Muscle layer of duodenum (tissue), 2 donors: ENCODE data around the gene ARMH1.

ENCODE experiments used
- H3K27ac ChIP-seq: one replicate; pipeline ENCODE4 v1.7.0; 2013; ENCODE audit warnings: mild to moderate bottlenecking, low read length
- H3K27me3 ChIP-seq: one replicate; pipeline ENCODE4 v1.7.0; 2013; ENCODE audit warnings: low read depth, mild to moderate bottlenecking, control low read depth, low read length
- H3K36me3 ChIP-seq, 2 donors: one replicate each; pipeline ENCODE4 v1.7.0; 2013; ENCODE audit warnings: low read length in 2 of 2, control low read depth in 1 of 2, mild to moderate bottlenecking in 1 of 2; ENCODE audit not compliant: insufficient read depth in 2 of 2, control insufficient read depth in 1 of 2
- H3K4me1 ChIP-seq, 2 donors: one replicate each; pipeline ENCODE4 v1.7.0; 2013; ENCODE audit warnings: low read length in 2 of 2, mild to moderate bottlenecking in 2 of 2, control low read depth in 1 of 2, moderate library complexity in 1 of 2; ENCODE audit not compliant: insufficient read depth in 2 of 2, control insufficient read depth in 1 of 2
- H3K4me3 ChIP-seq, 2 donors: one replicate each; pipeline ENCODE4 v1.7.0; 2013; ENCODE audit warnings: low read length in 2 of 2, low read depth in 1 of 2, mild to moderate bottlenecking in 1 of 2
- H3K9me3 ChIP-seq, 2 donors: one replicate each; pipeline ENCODE4 v1.7.0; 2013; ENCODE audit warnings: low read length in 2 of 2, control low read depth in 1 of 2, mild to moderate bottlenecking in 1 of 2; ENCODE audit not compliant: control insufficient read depth in 1 of 2
- donor health status: healthy.

Gene ARMH1

DNA sequence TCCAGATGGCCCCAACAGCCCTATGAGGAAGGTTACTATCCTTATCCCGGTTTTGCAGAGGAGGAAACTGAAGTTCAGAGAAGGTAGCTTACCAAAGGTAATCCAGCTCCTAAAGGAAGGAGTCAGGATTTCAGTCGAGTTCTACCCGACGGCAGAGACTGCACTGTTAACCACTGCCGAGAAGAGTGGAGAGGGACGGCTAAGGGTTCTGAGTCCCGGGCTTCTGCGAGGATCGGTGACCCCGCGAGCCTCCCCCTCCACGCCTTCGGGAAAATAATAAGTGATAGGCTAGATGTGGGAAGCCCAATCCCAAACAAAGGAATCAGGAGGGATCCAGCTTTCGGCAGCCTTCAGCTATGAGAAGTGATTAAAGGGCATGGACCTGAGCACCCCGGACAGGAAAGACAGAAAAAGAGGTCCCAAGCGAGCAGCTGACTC is 820 bp upstream of the ARMH1 start:
- Histone ChIP-seq H3K27ac (peak overlapping the region; percentile 93), H3K4me1 (peaks cover 16 to 30% of the 10 kb centered on the region in 2 donors), H3K36me3 (no peaks in the 10 kb centered on the region), H3K9me3 (no peaks in the 10 kb centered on the region), H3K4me3 (peak overlapping the region; percentile 72 to 90), H3K27me3 (no peaks in the 10 kb centered on the region)

DNA sequence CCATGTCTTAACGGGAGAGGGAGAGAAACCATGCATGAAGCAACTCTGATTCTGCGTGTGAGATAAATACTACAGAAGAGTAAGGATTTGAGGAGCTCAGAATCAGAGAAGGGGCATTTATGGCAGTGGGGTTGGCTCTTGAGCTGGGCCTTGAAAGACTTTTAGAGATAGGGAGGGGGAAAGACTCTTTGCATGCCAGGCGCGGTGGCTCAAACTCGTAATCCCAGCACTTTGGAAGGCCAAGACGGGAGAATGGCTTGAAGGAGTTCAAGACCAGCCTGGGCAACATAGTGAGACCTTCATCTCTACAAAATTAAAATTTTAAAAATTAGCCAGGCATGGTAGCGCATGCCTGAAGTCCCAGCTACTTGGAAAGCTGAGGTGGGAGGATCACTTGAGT is 672 bp downstream of the ARMH1 start:
- peak overlapping the region; percentile 93 for H3K27ac ChIP-seq
- peak overlapping the region; percentile 72 to 90 for H3K4me3 ChIP-seq
- H3K4me1 ChIP-seq = peaks cover 16 to 30% of the 10 kb centered on the region in 2 donors
- H3K9me3 ChIP-seq = no peaks in the 10 kb centered on the region
- H3K36me3 ChIP-seq = no peaks in the 10 kb centered on the region
- H3K27me3 ChIP-seq = no peaks in the 10 kb centered on the region

- H3K4me1 ChIP-seq = peaks cover 16 to 30% of the 10 kb centered on the region in 2 donors
- no peaks in the 10 kb centered on the region for H3K27me3 ChIP-seq
These were observed 2.1 kb downstream of the ARMH1 start for GRCh38 chr1:44676484-44677200.

DNA sequence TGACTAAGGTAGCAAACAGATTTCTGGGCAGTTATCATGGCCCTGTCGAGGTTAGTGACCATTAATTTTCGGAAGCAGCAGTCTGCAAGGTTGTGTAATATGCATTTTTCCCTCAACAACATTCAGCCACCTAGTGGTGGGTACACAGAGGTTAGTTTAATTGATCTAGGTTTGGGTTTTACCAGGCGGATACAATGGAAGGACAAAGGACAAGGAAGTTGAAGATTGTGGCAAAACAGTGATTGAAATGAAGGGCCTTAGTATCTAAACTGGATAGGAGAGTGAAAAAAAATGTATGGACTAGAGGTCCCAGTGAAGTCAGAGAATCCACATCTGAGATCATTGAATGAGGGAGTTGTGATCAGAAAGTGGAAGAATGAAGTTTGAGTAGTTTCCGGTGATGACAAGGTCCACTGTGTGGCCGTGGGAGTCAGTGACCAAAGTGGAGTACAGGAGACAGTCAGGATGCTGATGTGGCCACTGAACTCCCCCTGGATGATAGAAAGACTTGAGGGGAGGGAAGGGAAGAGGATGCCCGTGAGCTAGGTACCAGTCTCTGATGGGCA is 2.8 kb downstream of the ARMH1 start:
- no peaks in the 10 kb centered on the region for H3K27me3 ChIP-seq
- H3K27ac ChIP-seq = peak overlapping the region; percentile 87
- no peak overlapping the region for H3K4me3 ChIP-seq
- H3K4me1 ChIP-seq = peaks cover 16 to 30% of the 10 kb centered on the region in 2 donors
- no peaks in the 10 kb centered on the region for H3K9me3 ChIP-seq
- no peaks in the 10 kb centered on the region for H3K36me3 ChIP-seq

More at GRCh38 chr1:44676484-44677200, 2.1 kb downstream of the ARMH1 start:
- H3K4me3 ChIP-seq = no peak overlapping the region
- H3K36me3 ChIP-seq = no peaks in the 10 kb centered on the region
- H3K9me3 ChIP-seq = no peaks in the 10 kb centered on the region
- peak overlapping the region; percentile 87 for H3K27ac ChIP-seq

DNA sequence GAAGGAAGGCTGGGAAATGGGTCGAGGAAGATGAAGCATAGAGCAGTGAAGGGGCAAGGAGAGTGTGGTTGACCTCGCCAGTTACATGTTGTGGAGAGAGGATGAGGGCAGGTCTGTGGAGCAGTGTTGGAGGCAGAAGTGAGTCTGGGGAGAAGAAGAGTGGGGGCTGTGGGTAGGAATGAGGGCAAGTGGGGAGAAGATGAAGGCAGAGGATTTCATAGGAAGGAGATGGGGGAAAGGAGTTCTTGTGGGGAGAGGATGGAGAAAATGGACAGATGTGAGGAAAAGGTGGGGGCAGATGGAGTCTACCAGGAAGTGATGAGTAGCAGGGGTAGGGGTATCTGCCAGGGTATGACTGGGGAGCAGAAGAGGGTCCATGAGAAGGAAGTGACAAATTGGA is 3.6 kb downstream of the ARMH1 start:
- Histone ChIP-seq H3K36me3 (no peaks in the 10 kb centered on the region), H3K4me1 (peaks cover 16 to 23% of the 10 kb centered on the region in 2 donors), H3K9me3 (no peaks in the 10 kb centered on the region), H3K27ac (no peak overlapping the region), H3K27me3 (no peaks in the 10 kb centered on the region), H3K4me3 (no peak overlapping the region)

DNA sequence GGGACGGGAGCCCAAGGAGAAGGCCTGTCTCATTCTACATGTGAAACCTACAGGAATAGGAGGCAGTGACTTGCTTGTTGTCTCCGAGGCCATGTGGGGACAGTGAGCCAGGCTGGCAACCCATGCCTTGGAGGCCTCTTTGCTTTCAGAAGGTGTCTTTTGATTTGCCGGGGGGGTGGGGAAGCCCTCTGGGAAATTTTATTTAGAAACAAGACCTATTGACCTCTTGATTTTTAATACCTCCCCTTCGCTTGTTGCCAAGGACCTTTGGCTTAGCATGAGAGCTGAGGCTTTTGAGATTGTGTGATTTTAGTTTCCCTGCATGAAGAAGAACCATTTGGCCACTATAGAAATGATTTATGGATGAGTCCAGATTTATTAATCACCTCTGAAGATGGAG is 4.1 kb downstream of the ARMH1 start:
- peaks cover 12 to 18% of the 10 kb centered on the region in 2 donors for H3K4me1 ChIP-seq
- no peak overlapping the region for H3K4me3 ChIP-seq
- no peaks in the 10 kb centered on the region for H3K9me3 ChIP-seq
- no peak overlapping the region for H3K27ac ChIP-seq
- no peaks in the 10 kb centered on the region for H3K36me3 ChIP-seq
- H3K27me3 ChIP-seq = no peaks in the 10 kb centered on the region

- Histone ChIP-seq H3K4me1 (peaks cover 11 to 18% of the 10 kb centered on the region in 2 donors), H3K9me3 (no peaks in the 10 kb centered on the region), H3K27me3 (no peaks in the 10 kb centered on the region), H3K4me3 (no peak overlapping the region), H3K36me3 (no peaks in the 10 kb centered on the region), H3K27ac (no peak overlapping the region)
These were observed 5.0 kb downstream of the ARMH1 start for GRCh38 chr1:44679468-44679867.

DNA sequence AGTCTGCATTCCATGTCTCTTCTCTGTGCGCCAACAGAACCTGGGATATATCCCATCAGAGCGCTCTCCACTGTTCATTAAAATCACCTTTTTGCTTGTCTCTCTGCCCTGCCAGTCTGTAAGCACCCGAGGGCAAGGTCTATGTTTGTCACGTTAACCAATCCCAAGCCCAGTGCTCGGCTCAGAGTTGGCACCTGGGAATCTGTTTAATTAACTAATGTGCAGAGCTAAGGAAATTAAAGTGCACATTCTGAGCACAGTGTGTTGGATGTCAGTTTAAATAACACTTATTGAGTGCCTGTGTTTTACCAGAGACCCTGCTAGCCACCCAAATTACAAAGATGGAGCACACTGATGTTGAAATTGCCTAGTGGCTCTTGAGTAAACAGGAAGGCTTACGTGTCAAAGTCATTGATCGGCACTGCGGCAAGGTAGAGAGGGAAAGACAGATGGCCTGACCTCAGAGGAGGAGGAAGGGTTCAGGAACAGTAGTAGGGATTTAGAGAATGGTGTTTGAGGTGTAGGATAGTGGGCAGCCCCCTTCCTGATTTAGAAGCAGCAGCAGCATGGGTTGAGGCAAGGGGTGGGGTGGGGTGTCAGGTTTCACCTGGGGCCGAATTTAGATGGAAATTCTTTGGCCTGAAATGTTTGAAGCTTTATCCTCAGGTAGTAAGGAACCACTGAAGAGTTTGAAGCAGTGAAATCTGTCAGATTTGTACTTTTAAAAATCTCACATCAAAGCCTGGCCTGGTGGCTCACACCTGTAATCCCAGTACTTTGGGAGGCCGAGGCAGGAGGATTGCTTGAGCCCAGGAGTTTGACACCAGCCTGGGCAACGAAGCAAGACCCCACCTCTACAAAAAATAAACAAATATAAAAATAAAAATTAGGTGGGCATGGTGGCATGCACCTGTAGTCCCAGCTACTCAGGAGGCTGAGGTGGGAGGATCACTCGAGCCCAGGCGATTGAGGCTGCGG is 7.7 kb downstream of the ARMH1 start:
- Histone ChIP-seq H3K36me3 (no peaks in the 10 kb centered on the region), H3K9me3 (no peaks in the 10 kb centered on the region), H3K4me1 (no peaks in the 10 kb centered on the region), H3K27me3 (no peaks in the 10 kb centered on the region), H3K27ac (no peak overlapping the region), H3K4me3 (no peak overlapping the region)

DNA sequence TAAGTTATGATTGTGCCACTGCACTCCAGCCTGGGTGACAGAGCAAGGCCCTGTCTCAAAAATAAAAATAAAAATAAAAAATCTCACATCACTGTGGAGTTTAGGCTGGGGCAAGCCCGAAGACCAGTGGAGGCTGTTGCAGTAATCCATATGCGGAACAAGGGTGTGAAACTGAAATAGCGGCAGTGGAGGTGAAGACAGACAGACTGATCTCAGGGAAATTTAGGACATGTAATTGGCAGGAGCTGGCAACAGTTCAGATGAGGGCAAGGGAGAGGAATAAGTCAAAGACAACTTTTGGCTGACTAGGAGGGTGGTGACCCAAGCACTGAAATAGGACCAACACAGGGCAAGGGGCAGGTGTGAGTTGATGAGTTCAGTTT is 8.4 kb downstream of the ARMH1 start:
- Histone ChIP-seq H3K27ac (no peak overlapping the region), H3K27me3 (no peaks in the 10 kb centered on the region), H3K4me3 (no peak overlapping the region), H3K9me3 (no peaks in the 10 kb centered on the region), H3K36me3 (no peaks in the 10 kb centered on the region), H3K4me1 (no peaks in the 10 kb centered on the region)

DNA sequence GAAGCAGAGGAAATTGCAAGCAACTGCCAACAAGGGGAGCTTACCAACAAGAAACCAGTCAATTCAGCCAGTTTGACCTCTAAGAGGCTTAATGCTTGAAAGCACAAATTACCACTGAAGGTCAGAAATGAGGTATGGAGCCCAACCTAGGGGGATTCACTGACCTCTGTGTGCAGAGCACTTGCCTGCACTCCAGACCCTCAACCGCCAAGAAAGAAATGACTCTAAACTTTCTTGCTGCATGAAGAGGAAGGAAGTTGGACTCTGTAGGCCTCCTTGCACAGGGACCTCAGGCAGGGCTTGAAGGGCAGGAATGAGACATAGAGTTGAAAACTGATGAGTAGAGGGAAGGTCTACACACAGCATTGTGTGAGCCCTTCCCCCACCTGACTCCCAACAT is 10.0 kb downstream of the ARMH1 start:
- no peaks in the 10 kb centered on the region for H3K36me3 ChIP-seq
- no peaks in the 10 kb centered on the region for H3K27me3 ChIP-seq
- H3K27ac ChIP-seq = no peak overlapping the region
- no peak overlapping the region for H3K4me3 ChIP-seq
- H3K4me1 ChIP-seq = no peaks in the 10 kb centered on the region
- H3K9me3 ChIP-seq = no peaks in the 10 kb centered on the region

DNA sequence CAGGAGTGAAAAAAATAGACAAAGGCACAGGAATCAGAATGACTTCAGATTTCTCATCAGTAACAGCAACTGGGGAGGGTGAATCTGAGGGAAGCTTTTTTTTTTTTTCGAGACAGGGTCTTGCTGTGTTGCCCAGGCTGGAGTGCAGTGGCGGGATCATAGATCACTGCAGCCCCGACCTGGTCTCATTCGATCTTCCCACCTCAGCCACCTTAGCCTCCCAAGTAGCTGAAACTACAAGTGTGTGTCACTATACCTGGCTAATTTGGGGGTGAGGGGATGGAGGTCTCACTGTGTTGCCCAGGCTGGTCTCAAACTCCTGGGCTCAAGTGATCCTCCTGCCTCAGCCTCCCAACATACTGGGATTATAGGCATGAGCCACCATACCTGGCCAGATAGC is 10.7 kb downstream of the ARMH1 start:
- Histone ChIP-seq H3K9me3 (no peaks in the 10 kb centered on the region), H3K4me1 (no peaks in the 10 kb centered on the region), H3K36me3 (no peaks in the 10 kb centered on the region), H3K4me3 (no peak overlapping the region), H3K27ac (no peak overlapping the region), H3K27me3 (no peaks in the 10 kb centered on the region)
